ENCODE measurements around the gene ZNF563.

DNA sequence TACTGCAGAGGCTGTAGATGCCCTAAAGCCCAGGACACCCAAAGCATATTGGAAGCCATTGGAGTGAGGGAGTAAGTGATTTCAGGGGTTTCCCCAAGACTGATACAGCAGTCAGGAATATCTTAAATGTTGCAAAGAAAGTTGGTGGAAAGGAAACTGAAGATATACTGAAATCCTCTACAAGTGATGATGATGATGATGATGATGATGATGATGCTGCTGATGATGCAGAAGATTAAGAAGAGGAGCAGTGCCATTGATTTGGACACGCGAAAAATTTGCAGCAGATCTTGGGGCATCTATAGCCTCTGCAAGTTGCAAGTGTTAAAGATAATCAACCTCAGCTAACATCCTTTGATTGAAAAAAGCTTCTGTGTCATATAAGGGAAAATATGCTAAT, 62.6 kb downstream of the ZNF563 start:
- TF ChIP-seq EP300 (IDR thresholded peaks at IDR 0.05; ENCODE audit: borderline replicate concordance) (no peak), RAD21 (IDR thresholded peaks at IDR 0.05; ENCODE audit: low read depth) (no peak), FOXM1 (IDR thresholded peaks at IDR 0.05; ENCODE audit: borderline replicate concordance, low read depth) (no peak)
- TF ChIP-seq, protein P1, sequence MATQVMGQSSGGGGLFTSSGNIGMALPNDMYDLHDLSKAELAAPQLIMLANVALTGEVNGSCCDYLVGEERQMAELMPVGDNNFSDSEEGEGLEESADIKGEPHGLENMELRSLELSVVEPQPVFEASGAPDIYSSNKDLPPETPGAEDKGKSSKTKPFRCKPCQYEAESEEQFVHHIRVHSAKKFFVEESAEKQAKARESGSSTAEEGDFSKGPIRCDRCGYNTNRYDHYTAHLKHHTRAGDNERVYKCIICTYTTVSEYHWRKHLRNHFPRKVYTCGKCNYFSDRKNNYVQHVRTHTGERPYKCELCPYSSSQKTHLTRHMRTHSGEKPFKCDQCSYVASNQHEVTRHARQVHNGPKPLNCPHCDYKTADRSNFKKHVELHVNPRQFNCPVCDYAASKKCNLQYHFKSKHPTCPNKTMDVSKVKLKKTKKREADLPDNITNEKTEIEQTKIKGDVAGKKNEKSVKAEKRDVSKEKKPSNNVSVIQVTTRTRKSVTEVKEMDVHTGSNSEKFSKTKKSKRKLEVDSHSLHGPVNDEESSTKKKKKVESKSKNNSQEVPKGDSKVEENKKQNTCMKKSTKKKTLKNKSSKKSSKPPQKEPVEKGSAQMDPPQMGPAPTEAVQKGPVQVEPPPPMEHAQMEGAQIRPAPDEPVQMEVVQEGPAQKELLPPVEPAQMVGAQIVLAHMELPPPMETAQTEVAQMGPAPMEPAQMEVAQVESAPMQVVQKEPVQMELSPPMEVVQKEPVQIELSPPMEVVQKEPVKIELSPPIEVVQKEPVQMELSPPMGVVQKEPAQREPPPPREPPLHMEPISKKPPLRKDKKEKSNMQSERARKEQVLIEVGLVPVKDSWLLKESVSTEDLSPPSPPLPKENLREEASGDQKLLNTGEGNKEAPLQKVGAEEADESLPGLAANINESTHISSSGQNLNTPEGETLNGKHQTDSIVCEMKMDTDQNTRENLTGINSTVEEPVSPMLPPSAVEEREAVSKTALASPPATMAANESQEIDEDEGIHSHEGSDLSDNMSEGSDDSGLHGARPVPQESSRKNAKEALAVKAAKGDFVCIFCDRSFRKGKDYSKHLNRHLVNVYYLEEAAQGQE (IDR thresholded peaks at IDR 0.05; ENCODE audit: low read depth) = no peak

Measured in Ishikawa (cell line).